GM19351 (cell line): ENCODE data around the gene TMEM39B.
"Not testable (repeated sequence)": the region's sequence is repeated elsewhere in the genome, so short reads cannot be mapped to it uniquely, and the experiment has no call there.

ENCODE experiments used
- ATAC-seq: cut with Tn5 transposase; IDR thresholded peaks from one replicate; pipeline ENCODE4 v1.9.1; 2021; ENCODE audit warnings: mild to moderate bottlenecking, moderate library complexity; ENCODE audit not compliant: unreplicated experiment

Gene TMEM39B

GRCh38 chr1:32072622-32073298 is at the start of gene TMEM39B:
Gene TMEM39B (plus strand): TSS chr1:32072939. CDS start chr1:32073048, 109 bp downstream.
- ATAC-seq, result peak; percentile 83

DNA sequence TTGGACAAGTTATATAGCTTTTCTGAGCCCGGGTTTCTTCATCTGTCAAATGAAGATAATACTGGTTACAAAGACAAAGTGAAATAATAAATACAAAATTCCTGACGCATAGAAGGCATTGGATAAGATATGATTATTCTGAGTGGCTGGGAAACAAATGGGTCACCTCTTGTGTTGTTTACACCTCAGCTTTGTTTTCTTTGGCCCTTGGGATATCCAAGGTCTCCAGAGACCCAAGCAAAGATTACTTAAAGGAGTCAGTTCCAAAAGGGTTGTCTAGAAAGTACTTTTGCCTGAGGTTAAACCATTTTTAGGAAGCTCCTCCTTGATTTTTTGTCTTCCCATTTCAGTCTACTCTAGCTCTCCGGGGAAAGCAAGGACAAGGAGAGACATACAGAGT is 49.4 kb upstream of the TMEM39B start:
- ATAC-seq, result no peak

GRCh38 chr1:32025515-32025914 is 47.2 kb upstream of the TMEM39B start:
- no peak for ATAC-seq

DNA sequence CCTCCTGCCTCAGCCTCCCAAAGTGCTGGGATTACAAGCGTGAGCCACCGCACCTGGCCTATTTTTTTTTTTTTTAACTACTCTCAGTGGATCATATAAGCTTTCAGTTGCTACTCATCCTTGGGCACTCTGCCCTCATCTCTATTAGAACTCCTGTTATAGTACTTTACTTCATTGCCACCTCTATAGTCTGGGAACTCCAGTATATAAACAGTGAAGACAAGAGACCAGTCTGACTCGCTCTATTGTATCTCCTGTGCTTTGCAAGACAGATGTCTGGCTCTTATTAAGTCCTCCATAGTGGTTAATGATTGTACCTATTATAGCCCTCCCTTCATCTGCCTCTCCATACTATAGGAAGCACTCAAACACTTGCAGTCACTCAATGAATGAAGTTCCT is 44.0 kb upstream of the TMEM39B start:
- ATAC-seq, result no peak

DNA sequence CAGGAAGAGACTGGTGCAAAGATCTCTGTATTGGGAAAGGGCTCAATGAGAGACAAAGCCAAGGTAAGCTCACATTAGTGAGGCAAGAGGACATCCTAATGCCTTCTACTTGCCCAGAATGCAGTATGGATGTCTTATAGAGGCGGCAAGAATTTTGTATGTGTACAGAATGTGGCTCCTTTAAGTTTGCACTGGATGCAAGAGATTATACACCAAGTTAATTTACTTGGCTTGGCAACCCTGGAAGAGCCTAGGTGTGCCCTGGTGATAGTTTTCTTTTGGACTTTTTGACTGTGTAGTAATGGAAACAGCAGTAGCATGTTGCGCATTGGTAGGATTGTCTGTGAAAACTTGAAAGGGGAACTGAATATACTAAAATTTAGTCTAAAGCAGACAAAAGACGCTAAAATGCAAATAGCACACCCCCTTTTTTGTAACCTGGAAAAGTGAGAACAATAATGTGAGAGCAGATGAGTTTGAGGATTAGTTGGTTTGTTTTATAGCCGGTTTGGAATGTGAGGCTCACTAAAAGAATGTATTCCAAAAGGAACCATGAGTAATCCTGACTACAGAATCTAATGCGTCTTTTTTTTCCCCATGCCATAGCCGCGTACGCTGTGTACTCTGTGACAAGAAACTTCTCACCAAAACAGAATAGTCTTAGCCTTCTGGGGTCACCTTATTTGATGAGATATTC is 41.0 kb upstream of the TMEM39B start:
- ATAC-seq, result no peak

DNA sequence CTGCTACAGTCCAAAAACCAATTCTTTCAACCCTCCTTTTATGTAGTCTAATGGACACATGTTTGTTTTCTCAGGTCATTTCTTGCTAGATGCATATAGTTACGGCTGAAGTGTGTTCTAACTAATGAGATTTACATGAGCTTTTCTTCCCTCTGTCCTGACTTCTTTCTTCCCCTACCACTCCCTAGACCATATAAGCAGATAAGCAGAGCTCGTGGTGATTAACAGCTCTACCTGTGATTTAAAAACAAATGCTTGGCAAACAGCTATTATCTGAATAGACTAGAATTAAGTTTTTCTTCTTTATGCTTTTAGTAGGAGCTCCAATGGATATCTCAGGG is 40.5 kb upstream of the TMEM39B start:
- ATAC-seq, result no peak

DNA sequence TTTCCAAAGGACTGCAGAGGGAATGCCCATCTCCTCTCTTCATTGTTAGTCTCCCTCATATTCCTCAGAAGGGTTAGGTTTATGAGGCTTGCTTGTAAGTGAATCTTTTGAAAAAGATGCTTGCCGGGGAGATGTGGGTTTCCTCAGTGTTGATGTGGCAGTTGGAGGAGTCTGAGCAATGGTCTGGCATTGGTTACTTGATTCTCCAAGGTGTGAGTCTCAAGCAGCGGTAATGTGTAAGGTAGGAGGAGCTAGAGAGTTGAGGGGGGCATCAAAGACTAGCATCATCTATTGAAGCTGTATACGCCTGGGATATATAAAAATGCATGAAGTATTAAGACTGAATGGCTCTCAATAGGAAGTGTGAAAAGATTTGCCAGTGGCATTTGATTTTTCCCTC is 37.6 kb upstream of the TMEM39B start:
- ATAC-seq, result no peak

DNA sequence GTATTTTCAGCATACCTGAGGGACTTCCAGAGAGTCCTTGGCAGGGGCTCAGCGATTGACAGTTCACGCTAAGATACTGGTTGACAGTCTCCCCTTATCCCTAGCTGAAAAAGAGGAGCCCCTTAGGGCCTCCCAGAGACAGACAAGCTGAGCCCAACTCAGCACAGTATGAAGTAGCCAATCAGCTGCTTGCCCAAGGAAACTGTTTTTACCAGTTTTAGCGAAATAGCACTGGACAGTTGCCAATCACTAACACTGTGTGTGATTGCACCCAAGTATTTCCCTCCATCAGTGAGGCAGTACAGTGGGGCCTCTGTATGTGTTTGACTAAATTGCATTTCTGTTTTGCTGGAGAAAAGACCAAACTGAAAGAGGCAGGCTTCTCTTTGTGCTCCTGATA is 32.0 kb upstream of the TMEM39B start:
- no peak for ATAC-seq

DNA sequence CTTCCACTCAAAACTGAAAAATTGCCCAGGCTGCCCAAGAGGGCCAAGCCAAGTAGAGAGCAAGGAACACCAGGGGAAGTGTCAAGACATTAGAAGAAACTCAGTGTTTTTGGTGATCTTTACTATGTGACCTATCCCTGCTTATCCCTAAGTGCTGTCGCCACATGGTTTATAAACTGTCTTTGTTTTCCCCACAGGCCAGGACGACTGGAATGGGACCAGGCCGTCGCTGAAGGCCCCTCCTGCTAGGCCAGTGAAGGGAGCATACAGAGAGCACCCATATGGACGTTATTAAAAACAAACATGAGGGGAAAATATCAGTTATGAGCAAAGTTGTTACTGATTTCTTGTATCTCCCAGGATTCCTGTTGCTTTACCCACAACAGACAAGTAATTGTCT is 30.4 kb upstream of the TMEM39B start:
- no peak for ATAC-seq

DNA sequence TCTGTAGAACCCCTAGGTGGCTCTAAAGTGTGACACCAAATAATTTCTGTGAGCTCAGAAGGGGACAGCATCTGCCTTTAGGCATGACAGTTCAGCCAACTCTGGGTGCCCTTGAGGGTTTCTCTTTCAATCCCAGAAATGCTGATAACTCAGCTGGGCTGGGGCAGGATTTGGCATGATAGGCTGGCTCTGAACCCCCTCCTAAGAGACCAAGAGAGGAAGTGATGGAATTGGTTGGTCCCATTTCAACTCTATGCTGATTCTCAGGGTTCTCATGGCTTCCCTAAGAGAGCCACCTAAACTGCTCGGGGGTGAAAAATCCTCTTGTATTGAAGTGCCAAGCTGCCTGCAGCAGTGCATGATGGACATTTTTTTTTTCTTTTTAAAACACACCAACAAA is 28.5 kb upstream of the TMEM39B start:
- no peak for ATAC-seq

DNA sequence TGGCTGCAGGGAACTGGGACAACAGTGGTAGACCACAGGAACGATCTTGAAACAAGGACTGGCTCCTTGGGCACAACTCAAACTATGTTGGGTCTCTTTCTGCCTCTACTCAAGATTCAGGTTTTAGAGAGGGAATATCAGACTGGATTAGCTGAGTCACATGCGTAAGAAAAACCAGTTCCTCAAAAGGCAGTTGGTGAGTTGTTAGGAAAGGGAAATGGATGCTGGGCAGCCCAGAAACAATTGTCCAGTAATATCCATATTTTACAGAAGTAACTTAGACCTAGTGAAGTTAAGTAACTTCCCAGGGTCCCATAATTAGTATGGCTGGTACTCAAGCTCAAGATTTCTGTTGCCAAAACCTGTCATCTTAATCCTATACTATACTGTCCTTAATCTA is 27.0 kb upstream of the TMEM39B start:
- no peak for ATAC-seq

GRCh38 chr1:32047701-32048100 is 25.0 kb upstream of the TMEM39B start:
- no peak for ATAC-seq

DNA sequence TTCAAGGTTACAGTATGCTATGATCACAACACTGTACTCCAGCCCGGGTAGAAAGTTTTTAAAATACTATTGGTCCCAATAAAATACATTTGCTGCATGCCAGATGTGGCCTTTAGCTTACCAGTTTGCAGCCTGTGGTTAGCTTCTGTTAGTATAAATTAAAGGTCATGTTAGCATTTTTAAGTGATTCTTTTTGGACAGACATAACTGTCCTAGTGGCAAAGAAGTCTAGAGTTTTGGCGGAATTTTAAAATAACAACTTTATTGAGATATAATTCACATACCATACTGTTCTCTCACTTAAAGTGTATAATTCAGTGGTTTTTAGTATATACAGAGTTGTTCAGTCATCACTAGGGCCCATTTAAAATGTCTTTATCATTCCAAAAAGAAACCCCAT is 24.3 kb upstream of the TMEM39B start:
- ATAC-seq, result no peak

DNA sequence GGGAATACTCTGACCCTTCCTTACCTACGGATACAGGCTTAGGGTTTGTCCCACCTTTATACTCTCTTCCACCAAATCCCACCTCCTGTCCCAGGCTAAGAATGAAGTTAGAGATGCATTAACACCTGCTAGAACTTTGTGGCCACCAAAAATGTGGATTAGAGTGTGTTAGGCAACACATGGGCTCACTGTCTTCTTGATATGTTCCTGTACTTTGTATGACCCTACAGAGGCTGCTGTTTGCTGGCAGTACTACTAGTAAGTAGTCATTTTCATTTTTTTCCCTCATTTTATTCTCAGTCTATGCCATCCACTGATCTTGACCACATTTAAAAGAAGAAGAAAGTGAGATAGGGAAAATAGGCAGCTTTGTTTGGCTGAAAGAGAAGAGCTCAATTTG is 21.0 kb upstream of the TMEM39B start:
- no peak for ATAC-seq

DNA sequence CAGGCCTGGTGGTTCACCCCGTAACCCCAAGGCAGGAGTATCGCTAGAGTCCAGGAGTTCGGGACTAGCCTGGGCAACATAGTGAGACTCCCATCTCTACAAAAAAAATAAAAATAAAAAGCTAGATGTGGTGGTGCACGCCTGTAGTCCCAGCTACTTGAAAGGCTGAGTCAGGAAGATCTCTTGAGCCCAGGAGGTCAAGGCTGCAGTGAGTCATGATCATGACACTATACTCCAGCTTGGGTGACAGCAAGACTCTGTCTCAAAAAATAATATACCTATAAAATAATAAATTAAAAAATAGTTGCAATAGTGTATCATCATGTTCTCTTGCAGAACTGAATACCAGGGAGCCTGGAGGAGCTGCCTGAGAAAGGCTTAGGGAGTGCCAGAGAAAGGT is 19.9 kb upstream of the TMEM39B start:
- no peak for ATAC-seq

- no peak for ATAC-seq
These were observed 17.3 kb upstream of the TMEM39B start for GRCh38 chr1:32055416-32055815.

- ATAC-seq, result no peak
These were observed 16.1 kb upstream of the TMEM39B start for GRCh38 chr1:32056598-32056997.

DNA sequence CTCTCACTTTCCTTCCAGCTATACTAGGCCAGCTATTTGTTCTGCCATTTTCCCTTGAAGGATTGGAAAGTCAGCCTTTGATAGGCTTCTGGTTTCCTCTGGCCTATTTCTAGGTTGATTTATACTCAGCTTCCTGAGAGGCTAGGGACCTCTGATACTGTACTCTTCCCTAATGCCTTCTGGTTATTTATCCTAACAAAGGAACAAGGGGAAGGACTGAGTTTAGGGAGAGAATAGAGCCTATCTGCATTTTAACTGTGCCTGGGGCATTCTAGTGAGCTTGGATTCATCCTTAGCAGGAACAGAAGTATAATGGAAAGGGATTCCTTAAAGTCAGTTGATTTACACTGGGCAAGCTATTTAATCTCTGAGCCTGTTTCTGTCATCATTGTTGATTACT is 11.8 kb upstream of the TMEM39B start:
- no peak for ATAC-seq

- ATAC-seq, result no peak
These were observed 9.9 kb upstream of the TMEM39B start for GRCh38 chr1:32062867-32063230.

GRCh38 chr1:32063261-32063681 is 9.5 kb upstream of the TMEM39B start:
- no peak for ATAC-seq

DNA sequence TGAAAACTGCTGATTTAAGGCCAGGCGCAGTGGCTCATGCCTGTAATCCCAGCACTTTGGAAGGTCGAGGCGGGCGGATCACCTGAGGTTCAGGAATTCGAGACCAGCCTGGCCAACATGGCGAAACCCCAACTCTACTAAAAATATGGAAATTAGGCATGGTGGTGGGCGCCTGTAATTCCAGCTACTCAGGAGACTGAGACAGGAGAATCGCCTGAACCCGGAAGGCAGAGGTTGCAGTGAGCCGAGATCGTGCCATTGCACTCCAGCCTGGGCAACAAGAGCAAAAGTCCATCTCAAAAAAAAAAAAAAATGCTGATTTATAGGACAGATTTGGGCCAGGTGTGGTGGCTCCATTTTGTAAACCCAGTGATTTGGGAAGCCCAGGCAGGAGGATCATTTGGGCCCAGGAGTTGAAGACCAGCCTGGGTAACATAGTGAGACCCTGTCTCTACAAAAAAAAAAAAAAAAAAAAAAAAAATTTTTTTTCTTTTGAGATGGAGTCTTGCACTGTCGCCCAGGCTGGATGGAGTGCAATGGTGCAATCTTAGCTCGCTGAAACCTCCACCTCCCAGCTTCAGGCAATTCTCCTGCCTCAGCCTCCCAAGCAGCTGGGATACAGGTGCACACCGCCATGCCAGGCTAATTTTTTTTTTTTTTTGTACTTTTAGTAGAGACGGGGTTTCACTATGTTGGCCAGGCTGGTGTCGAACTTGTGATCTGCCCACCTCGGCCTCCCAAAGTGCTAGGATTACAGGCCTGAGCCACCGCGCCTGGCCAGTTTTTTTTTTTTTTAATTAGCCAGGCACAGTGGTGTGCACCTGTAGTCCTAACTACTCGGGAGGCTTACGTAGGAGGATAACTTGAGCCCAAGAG is 6.9 kb upstream of the TMEM39B start:
- ATAC-seq, result not testable (repeated sequence)

- no peak for ATAC-seq
These were observed 6.3 kb upstream of the TMEM39B start for GRCh38 chr1:32066489-32066873.
